ENCODE measurements around the gene TMEM232. TPM values are rescaled to one million over a fixed set of nuclear protein-coding genes. Genes with fewer than 3 reads are reported as not detected.

TMEM232 gene
- total and polyA plus RNA-seq, 2 donors (not counting 3 experiments of a cell fraction or from before 2014, with no cell fraction given): 0.17 to 0.38 TPM

DNA sequence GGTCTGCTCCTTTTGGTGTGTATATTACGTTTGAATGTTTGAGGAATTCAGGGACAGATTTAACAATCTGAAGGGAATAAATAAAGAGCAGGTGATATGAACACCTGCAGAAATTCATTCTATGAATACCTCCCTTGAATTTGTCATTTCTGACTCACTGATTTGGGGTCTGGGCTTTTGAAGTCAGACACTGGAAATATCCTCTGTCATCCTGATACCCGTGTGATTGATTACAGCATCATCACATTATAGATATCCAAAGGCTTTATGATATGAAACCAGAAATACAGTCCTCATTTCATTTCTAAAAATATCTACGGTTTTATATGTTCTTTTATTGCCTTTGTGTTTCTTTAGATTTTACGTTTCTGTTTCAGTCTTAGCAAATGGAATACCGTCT, 68.5 kb downstream of the TMEM232 start:
- FAIRE-seq (no peak), DNase-seq (ENCODE audit: low read depth, low spot score) (no peak)
- intact Hi-C loops (cut with micrococcal nuclease) (no loop called here), dilution Hi-C loops (cut with MboI; ENCODE audit: extremely low pct_ligation_motif_present, low sequenced_read_pairs) (no loop called here)
- H2AFZ ChIP-seq (ENCODE audit: low read depth, low read length): no peak overlapping the region
- no peaks in the 10 kb centered on the region for H3K36me3 ChIP-seq (ENCODE audit: control insufficient read depth in 2 of 2, extremely low read depth in 1 of 2, insufficient read depth in 2 of 2, low read length in 2 of 2)
- POLR2A ChIA-PET: no interaction called here
- no peaks in the 10 kb centered on the region for H3K79me2 ChIP-seq (ENCODE audit: control insufficient read depth, insufficient read depth, low read length)
- CTCF ChIA-PET: no interaction called here
- no peak overlapping the region for H3K4me3 ChIP-seq (replicated peaks in 1 of 3; ENCODE audit: insufficient read depth in 1 of 3, low read depth in 1 of 3, low read length in 3 of 3)
- no peak overlapping the region for H3K4me2 ChIP-seq (ENCODE audit: insufficient read depth, low read length)
- BruUV-seq (replicated peaks): no TSS peak
- TF ChIP-seq JUN (IDR thresholded peaks at IDR 0.05; ENCODE audit: borderline replicate concordance, insufficient read depth, insufficient read length, low read depth) (no peak), EZH2 (IDR thresholded peaks at IDR 0.05; ENCODE audit: borderline replicate concordance, low read depth, low read length, severe bottlenecking) (no peak), FOS (IDR thresholded peaks at IDR 0.05; ENCODE audit: borderline replicate concordance, insufficient read depth, low read length) (no peak), MYC (IDR thresholded peaks at IDR 0.05; ENCODE audit: low read depth, low read length) (no peak), POLR2AphosphoS5 (IDR thresholded peaks at IDR 0.05; ENCODE audit: insufficient read depth, low read depth, low read length) (no peak), GATA2 (IDR thresholded peaks at IDR 0.05; ENCODE audit: insufficient read depth, insufficient read length, low read depth, low read length) (no peak), POLR2A (IDR thresholded peaks at IDR 0.05; ENCODE audit: low read depth, low read length) (no peak)
- TF ChIP-seq, protein P1, sequence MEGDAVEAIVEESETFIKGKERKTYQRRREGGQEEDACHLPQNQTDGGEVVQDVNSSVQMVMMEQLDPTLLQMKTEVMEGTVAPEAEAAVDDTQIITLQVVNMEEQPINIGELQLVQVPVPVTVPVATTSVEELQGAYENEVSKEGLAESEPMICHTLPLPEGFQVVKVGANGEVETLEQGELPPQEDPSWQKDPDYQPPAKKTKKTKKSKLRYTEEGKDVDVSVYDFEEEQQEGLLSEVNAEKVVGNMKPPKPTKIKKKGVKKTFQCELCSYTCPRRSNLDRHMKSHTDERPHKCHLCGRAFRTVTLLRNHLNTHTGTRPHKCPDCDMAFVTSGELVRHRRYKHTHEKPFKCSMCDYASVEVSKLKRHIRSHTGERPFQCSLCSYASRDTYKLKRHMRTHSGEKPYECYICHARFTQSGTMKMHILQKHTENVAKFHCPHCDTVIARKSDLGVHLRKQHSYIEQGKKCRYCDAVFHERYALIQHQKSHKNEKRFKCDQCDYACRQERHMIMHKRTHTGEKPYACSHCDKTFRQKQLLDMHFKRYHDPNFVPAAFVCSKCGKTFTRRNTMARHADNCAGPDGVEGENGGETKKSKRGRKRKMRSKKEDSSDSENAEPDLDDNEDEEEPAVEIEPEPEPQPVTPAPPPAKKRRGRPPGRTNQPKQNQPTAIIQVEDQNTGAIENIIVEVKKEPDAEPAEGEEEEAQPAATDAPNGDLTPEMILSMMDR (IDR thresholded peaks at IDR 0.05; ENCODE audit: extremely low read depth in 1 of 2, insufficient read depth in 1 of 2, low read depth in 1 of 2, low read length in 2 of 2): no peak
- TF ChIP-seq, protein P2, sequence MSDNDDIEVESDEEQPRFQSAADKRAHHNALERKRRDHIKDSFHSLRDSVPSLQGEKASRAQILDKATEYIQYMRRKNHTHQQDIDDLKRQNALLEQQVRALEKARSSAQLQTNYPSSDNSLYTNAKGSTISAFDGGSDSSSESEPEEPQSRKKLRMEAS (IDR thresholded peaks at IDR 0.05; ENCODE audit: insufficient read depth, insufficient read length): no peak
- no peak overlapping the region for H3K9ac ChIP-seq (replicated peaks; ENCODE audit: extremely low read depth, insufficient read depth, low read length)
- H3K9me3 ChIP-seq (replicated peaks; ENCODE audit: control insufficient read depth, insufficient read depth, low read length): no peaks in the 10 kb centered on the region
- H4K20me1 ChIP-seq (replicated peaks; ENCODE audit: control insufficient read depth, extremely low read depth, insufficient read depth, low read length): no peaks in the 10 kb centered on the region
- H3K9me1 ChIP-seq (replicated peaks; ENCODE audit: control insufficient read depth, extremely low read depth, insufficient read depth, low read length): no peaks in the 10 kb centered on the region
- H3K27ac ChIP-seq (ENCODE audit: insufficient read depth, low read depth, low read length): no peak overlapping the region
- no peaks in the 10 kb centered on the region for H3K4me1 ChIP-seq (ENCODE audit: control insufficient read depth, extremely low read depth, insufficient read depth, low read length)
- H3K27me3 ChIP-seq (ENCODE audit: control insufficient read depth in 2 of 2, insufficient read depth in 2 of 2, low read length in 2 of 2): no peaks in the 10 kb centered on the region
